Fibroblast of skin of left quadriceps (primary cell): Measurements from ENCODE around the gene CYP26B1.

Source experiments
- DNase-seq, 2 experiments: peaks; one replicate each; pipeline ENCODE4 v3.0.0-alpha.2; 2013; ENCODE audit warnings: low read depth in 2 of 2

Gene CYP26B1

DNA sequence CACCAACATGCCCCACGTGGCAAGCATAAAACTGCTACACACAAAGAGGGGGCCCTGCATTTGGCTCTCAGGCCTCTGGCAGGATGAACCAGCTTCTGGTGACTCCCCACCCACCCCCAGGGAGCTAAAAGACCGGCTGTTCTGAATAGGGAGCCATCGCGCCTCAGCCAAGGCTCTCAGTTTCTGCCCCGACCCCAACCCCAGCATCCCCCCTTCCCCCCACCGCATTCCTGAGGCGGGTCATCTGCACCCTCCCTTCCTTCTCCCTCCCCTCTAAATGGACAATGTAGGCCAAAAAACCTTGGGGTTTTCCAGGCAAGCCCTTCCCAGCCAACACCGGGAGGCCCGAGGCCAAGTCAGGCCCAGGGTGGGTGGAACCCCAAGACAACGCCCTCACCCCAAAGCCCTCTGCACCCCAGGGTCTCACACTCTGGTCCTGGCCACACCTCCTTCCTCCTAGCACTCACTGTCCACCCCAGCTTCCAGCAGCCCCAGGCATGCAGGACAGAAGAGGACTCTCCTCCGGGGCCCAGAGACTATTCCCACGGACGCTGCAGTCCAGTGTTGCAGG is 5.7 kb downstream of the CYP26B1 start:
- DNase-seq, result no peak

GRCh38 chr2:72141032-72141645 is 6.5 kb downstream of the CYP26B1 start:
- DNase-seq, result no peak

- no peak for DNase-seq
These were observed 7.1 kb downstream of the CYP26B1 start for GRCh38 chr2:72140621-72140960.

- no peak for DNase-seq
These were observed 7.6 kb downstream of the CYP26B1 start for GRCh38 chr2:72139874-72140620.

- no peak for DNase-seq
These were observed 8.2 kb downstream of the CYP26B1 start for GRCh38 chr2:72139471-72139873.

DNA sequence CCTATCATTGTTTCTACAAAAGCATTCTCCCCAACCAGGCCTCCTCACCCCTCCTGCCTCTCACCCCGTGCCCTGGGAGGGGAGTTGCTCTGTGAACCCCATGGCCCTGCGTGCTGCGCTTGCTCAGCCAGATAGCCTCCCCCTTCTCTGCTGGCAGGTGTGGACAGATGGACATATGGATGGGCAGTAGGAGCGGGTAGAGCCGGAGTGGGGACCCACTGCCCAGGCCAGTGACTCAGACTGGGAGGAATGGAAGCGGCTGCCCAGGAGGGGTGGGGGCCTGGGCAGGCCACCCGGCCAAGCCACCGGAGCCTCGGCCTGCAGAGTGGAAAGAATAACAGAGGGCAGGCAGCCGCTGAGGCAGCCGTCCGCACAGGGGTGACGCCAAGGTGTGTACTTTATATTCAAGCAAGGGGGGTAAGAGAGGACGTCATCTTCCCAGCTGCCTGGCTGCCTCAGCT is 8.7 kb downstream of the CYP26B1 start:
- no peak for DNase-seq

GRCh38 chr2:72138011-72138881 is 9.4 kb downstream of the CYP26B1 start:
- no peak for DNase-seq

DNA sequence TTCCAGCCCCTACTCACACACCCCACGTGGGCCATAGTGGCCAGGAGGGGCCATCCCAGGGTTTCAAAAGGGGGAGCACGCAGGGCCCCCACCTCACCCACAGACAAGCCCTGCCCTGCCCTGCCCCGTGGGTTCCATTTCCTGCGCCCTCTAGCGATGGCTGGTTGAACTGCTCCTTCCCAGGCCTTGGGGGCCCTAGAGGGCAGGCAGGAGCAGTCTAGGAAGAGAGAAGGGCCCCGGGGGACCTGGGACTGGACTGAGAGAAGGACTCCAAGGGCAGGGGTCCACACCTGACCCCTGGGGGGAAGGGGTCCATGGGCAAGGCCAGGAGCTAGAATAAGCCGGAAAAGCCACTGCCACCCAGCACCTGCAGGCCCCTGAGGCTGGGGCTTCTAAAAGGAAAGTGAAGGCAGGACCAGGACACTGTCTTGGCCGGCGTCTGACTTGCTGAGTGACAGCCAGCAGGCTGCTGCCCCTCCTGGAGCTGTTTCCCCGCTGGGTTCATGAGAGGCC is 10.1 kb downstream of the CYP26B1 start:
- no peak for DNase-seq

GRCh38 chr2:72136933-72137497 is 10.6 kb downstream of the CYP26B1 start:
- DNase-seq, result no peak

GRCh38 chr2:72136331-72136730 is 11.3 kb downstream of the CYP26B1 start:
- no peak for DNase-seq

- no peak for DNase-seq
These were observed 11.7 kb downstream of the CYP26B1 start for GRCh38 chr2:72135921-72136320.

GRCh38 chr2:72134997-72135800 is 12.5 kb downstream of the CYP26B1 start:
- no peak for DNase-seq

- no peak for DNase-seq
These were observed 13.2 kb downstream of the CYP26B1 start for GRCh38 chr2:72134408-72134996.

GRCh38 chr2:72133721-72134407 is 13.8 kb downstream of the CYP26B1 start:
- DNase-seq, result no peak

DNA sequence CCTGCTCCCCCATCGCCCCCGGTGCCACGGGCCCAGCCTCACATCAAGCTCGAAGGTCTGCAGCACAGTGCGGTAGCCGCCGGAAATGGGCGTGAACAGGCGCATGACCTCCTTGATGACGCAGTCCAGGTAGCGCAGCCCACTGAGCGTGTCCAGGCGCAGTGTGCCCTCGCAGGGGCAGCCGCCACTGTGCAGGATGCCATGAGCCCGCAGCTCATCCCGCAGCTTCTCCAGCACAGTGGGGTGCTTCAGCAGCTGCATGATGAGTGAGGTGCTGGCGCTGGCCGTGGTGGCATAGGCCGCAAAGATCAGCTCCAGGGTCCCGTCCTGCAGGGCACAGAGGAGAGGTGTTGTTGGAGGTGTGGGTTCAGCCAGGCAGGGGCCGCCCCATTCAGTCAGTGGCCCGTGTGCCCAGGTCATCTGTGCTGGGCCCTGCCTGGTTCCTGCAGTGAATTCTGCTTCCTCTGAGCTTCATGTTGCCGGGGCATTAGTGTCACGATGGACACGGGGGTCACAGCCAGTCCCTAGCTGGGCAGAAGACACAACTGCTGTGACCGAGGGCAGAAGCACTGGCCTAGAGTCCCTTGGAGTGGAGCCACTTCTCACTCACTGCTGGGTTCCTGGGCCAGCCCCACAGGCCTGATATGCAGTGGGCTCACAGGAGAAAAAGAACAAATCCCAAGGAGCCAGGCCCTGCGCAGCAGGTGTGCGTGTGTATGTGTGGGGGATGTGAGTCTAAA is 14.5 kb downstream of the CYP26B1 start:
- no peak for DNase-seq

- DNase-seq, result no peak
These were observed 15.5 kb downstream of the CYP26B1 start for GRCh38 chr2:72131916-72132841.

DNA sequence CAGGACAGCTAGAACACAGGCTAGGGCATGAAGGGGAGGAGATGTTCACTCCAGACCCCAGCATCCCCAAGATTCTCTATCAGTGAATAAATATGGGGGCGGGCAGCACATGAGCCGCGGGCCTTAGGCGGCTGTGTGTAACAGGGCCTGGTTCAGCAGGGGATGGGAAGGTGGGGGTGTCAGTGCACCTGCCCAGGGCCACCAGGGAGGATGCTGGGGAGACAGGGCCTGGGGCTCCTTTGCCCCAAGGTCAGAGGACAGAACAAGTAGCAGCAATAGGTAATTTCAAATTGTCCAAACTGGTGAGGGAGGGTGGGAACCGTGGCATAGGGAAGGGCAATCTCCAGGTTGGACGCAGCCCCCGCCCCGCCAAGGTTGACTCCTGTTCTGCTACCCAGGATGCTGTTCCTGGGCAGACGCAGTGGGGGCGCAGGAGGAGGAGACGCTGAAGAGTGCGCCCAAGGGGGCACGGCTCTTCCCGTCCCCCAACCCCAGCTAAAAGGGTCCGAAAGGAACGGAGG is 16.2 kb downstream of the CYP26B1 start:
- no peak for DNase-seq
